GM21390 (cell line): ENCODE measurements around the gene MYO3A.

Experiments used
- ATAC-seq: cut with Tn5 transposase; IDR thresholded peaks from one replicate; pipeline ENCODE4 v1.9.1; 2021; ENCODE audit not compliant: unreplicated experiment

The MYO3A gene

GRCh38 chr10:26212511-26212910 is 278.5 kb downstream of the MYO3A start:
- no peak for ATAC-seq

GRCh38 chr10:26213157-26213800 is 279.2 kb downstream of the MYO3A start:
- no peak for ATAC-seq

GRCh38 chr10:26214004-26214403 is 280.0 kb downstream of the MYO3A start:
- ATAC-seq = no peak

GRCh38 chr10:26214551-26215395 is 280.7 kb downstream of the MYO3A start:
- no peak for ATAC-seq

GRCh38 chr10:26215396-26215934 is 281.4 kb downstream of the MYO3A start:
- ATAC-seq = no peak

- no peak for ATAC-seq
Measured at GRCh38 chr10:26215935-26216584, 282.0 kb downstream of the MYO3A start.

- ATAC-seq = no peak
Measured at GRCh38 chr10:26216585-26217395, 282.8 kb downstream of the MYO3A start, which contains the start of gene GAD2. Gene GAD2, plus strand, starts transcription at chr10:26216774. Its CDS starts 36 bp downstream, at chr10:26216810.

- no peak for ATAC-seq
Measured at GRCh38 chr10:26217396-26218086, 283.5 kb downstream of the MYO3A start.

GRCh38 chr10:26219676-26220075 is 285.6 kb downstream of the MYO3A start:
- ATAC-seq = no peak

- ATAC-seq = no peak
Measured at GRCh38 chr10:26220901-26221300, 286.9 kb downstream of the MYO3A start.

- no peak for ATAC-seq
Measured at GRCh38 chr10:26221541-26221940, 287.5 kb downstream of the MYO3A start.

GRCh38 chr10:26222563-26222962 is 288.5 kb downstream of the MYO3A start:
- ATAC-seq = no peak

GRCh38 chr10:26225322-26225721 is 291.3 kb downstream of the MYO3A start:
- no peak for ATAC-seq

- no peak for ATAC-seq
Measured at GRCh38 chr10:26227786-26228185, 293.8 kb downstream of the MYO3A start.

GRCh38 chr10:26232174-26232573 is 298.1 kb downstream of the MYO3A start:
- ATAC-seq = no peak

- ATAC-seq = no peak
Measured at GRCh38 chr10:26235761-26236160, 301.7 kb downstream of the MYO3A start.

GRCh38 chr10:26238378-26238777 is 304.3 kb downstream of the MYO3A start:
- ATAC-seq = no peak

- ATAC-seq = no peak
Measured at GRCh38 chr10:26242706-26243350, 308.8 kb downstream of the MYO3A start.

- no peak for ATAC-seq
Measured at GRCh38 chr10:26243351-26243720, 309.3 kb downstream of the MYO3A start.

GRCh38 chr10:26249681-26250080 is 315.7 kb downstream of the MYO3A start:
- no peak for ATAC-seq
